ENCODE measurements around the gene RSBN1.
"Not testable (repeated sequence)": the region's sequence is repeated elsewhere in the genome, so short reads cannot be mapped to it uniquely, and the experiment has no call there.

The RSBN1 gene

GRCh38 chr1:113811888-113812660 is at the start of gene RSBN1:
Gene RSBN1 (minus strand): TSS chr1:113812476. CDS start chr1:113812412, 64 bp downstream.
- DNase-seq: peak; percentile 100

GRCh38 chr1:113861641-113862040 is 49.4 kb upstream of the RSBN1 start:
- DNase-seq: no peak

- DNase-seq: no peak
These were observed 48.6 kb upstream of the RSBN1 start for GRCh38 chr1:113860891-113861290.

- DNase-seq: no peak
These were observed 47.4 kb upstream of the RSBN1 start for GRCh38 chr1:113859478-113860175.

GRCh38 chr1:113858982-113859381 is 46.7 kb upstream of the RSBN1 start:
- DNase-seq: peak; percentile 24

GRCh38 chr1:113858418-113858817 is 46.1 kb upstream of the RSBN1 start:
- DNase-seq: no peak

- no peak for DNase-seq
These were observed 45.5 kb upstream of the RSBN1 start for GRCh38 chr1:113857776-113858175.

- no peak for DNase-seq
These were observed 44.1 kb upstream of the RSBN1 start for GRCh38 chr1:113856401-113856790.

GRCh38 chr1:113855630-113856400 is 43.5 kb upstream of the RSBN1 start:
- no peak for DNase-seq

GRCh38 chr1:113854234-113854633 is 42.0 kb upstream of the RSBN1 start:
- no peak for DNase-seq

GRCh38 chr1:113852694-113853093 is 40.4 kb upstream of the RSBN1 start:
- DNase-seq: not testable (repeated sequence)

GRCh38 chr1:113850127-113850796 is 38.0 kb upstream of the RSBN1 start:
- DNase-seq: no peak

GRCh38 chr1:113849072-113849471 is 36.8 kb upstream of the RSBN1 start:
- no peak for DNase-seq

GRCh38 chr1:113846391-113847035 is 34.2 kb upstream of the RSBN1 start:
- no peak for DNase-seq

- no peak for DNase-seq
These were observed 24.3 kb upstream of the RSBN1 start for GRCh38 chr1:113836534-113836933.

GRCh38 chr1:113835686-113836290 is 23.5 kb upstream of the RSBN1 start:
- DNase-seq: peak; percentile 73

GRCh38 chr1:113834716-113835115 is 22.4 kb upstream of the RSBN1 start:
- no peak for DNase-seq

GRCh38 chr1:113830039-113830438 is 17.8 kb upstream of the RSBN1 start:
- no peak for DNase-seq

- DNase-seq: no peak
These were observed 9.6 kb upstream of the RSBN1 start for GRCh38 chr1:113821916-113822315.

GRCh38 chr1:113818578-113818977 is 6.3 kb upstream of the RSBN1 start:
- peak; percentile 14 for DNase-seq

- DNase-seq: peak; percentile 10
These were observed 942 bp upstream of the RSBN1 start for GRCh38 chr1:113813218-113813617.

GRCh38 chr1:113812661-113813135 is 422 bp upstream of the RSBN1 start:
- DNase-seq: peak; percentile 47

Measured in NCI-H82 (cell line).